Keratinocyte (primary cell): Measurements from ENCODE around the gene C2. TPM values are rescaled to one million over a fixed set of nuclear protein-coding genes. Genes with fewer than 3 reads are reported as not detected.

Experiments
- DNase-seq: peaks from one replicate; pipeline ENCODE4 v3.0.0-alpha.2; 2011; ENCODE audit warnings: low read depth, missing footprints, low spot score
- FAIRE-seq: peaks from 2 replicates; lab custom pipeline; 2011; peaks lifted over from hg19 to GRCh38; lab: Jason Lieb, UNC
- H2AFZ ChIP-seq: 2 replicates; pipeline ENCODE4 v1.6.0; 2012; ENCODE audit warnings: low read length, control low read depth, inconsistent platforms; ENCODE audit not compliant: control insufficient read depth
- H3K27ac ChIP-seq: 2 replicates; pipeline ENCODE4 v1.5.1; 2011; ENCODE audit warnings: low read length; ENCODE audit not compliant: control insufficient read depth, insufficient read depth
- H3K27me3 ChIP-seq: 3 replicates; pipeline ENCODE4 v1.6.0; 2011; ENCODE audit warnings: low read length; ENCODE audit not compliant: control insufficient read depth, insufficient read depth; ENCODE audit errors: extremely low read depth
- H3K36me3 ChIP-seq, 2 experiments: 2 replicates in 1 of 2; 3 replicates in 1 of 2; pipeline ENCODE4 v1.5.1; 2011; ENCODE audit warnings: low read length in 2 of 2, mild to moderate bottlenecking in 1 of 2; ENCODE audit not compliant: control insufficient read depth in 2 of 2, insufficient read depth in 2 of 2; ENCODE audit errors: extremely low read depth in 1 of 2
- H3K4me1 ChIP-seq: 3 replicates; pipeline ENCODE4 v1.5.1; 2011; ENCODE audit warnings: low read length; ENCODE audit not compliant: control insufficient read depth, insufficient read depth; ENCODE audit errors: extremely low read depth
- H3K4me2 ChIP-seq: 3 replicates; pipeline ENCODE4 v1.6.0; 2011; ENCODE audit warnings: low read depth, low read length; ENCODE audit not compliant: control insufficient read depth, insufficient read depth; ENCODE audit errors: extremely low read depth
- H3K4me3 ChIP-seq, 3 experiments: fragments of 200-600 bp in 1 of 3; sonication (generic) in 1 of 3; 2 replicates in 2 of 3; 3 replicates in 1 of 3; pipeline ENCODE4 v1.5.1; 2011 to 2016; ENCODE audit warnings: low read length in 3 of 3, mild to moderate bottlenecking in 3 of 3, control low read depth in 2 of 3, inconsistent platforms in 1 of 3, low read depth in 1 of 3, mixed read lengths in 1 of 3, mixed run types in 1 of 3, moderate library complexity in 1 of 3; ENCODE audit not compliant: control insufficient read depth in 2 of 3, insufficient read depth in 2 of 3; ENCODE audit errors: extremely low read depth in 1 of 3
- H3K79me2 ChIP-seq: 2 replicates; pipeline ENCODE4 v1.6.0; 2012; ENCODE audit warnings: low read length; ENCODE audit not compliant: control insufficient read depth, insufficient read depth
- H3K9ac ChIP-seq: 3 replicates; pipeline ENCODE4 v1.6.0; 2011; ENCODE audit warnings: low read length; ENCODE audit not compliant: control insufficient read depth, insufficient read depth; ENCODE audit errors: extremely low read depth
- H3K9me1 ChIP-seq: 3 replicates; pipeline ENCODE4 v1.6.0; 2011; ENCODE audit warnings: low read length; ENCODE audit not compliant: control insufficient read depth, insufficient read depth; ENCODE audit errors: extremely low read depth
- H3K9me3 ChIP-seq: 2 replicates; pipeline ENCODE4 v1.5.1; 2012; ENCODE audit warnings: low read depth, low read length; ENCODE audit not compliant: control insufficient read depth
- H4K20me1 ChIP-seq: 3 replicates; pipeline ENCODE4 v1.6.0; 2011; ENCODE audit warnings: low read length; ENCODE audit not compliant: control insufficient read depth, insufficient read depth; ENCODE audit errors: extremely low read depth
- CTCF ChIP-seq, 3 experiments: IDR thresholded peaks in 1 of 3; conservative IDR thresholded peaks in 1 of 3; optimal IDR thresholded peaks in 1 of 3; 2 replicates in 2 of 3; 3 replicates in 1 of 3; pipeline versions ENCODE3 to v1.5.1; 2011; ENCODE audit warnings: low read length in 3 of 3, mild to moderate bottlenecking in 3 of 3, moderate library complexity in 2 of 3, control low read depth in 1 of 3, inconsistent platforms in 1 of 3; ENCODE audit not compliant: insufficient read depth in 2 of 3; ENCODE audit errors: extremely low read depth in 1 of 3
- EZH2 ChIP-seq: IDR thresholded peaks from one replicate; pipeline ENCODE4 v1.6.1; 2012; ENCODE audit warnings: inconsistent platforms, mild to moderate bottlenecking, low read length, moderate library complexity
- dilution Hi-C: fragments of 300-500 bp; cut with MboI; formaldehyde crosslinking; loops from one replicate; pipeline ENCODE4 v1.7.0; 2020; ENCODE audit warnings: low sequenced_read_pairs; ENCODE audit not compliant: extremely low pct_ligation_motif_present
- polyA plus RNA-seq, 5 experiments: library from polyadenylated mRNA; depleted of rRNA in 3 of 5; stranded (reverse) in 3 of 5; stranded (forward) in 1 of 5; unstranded in 1 of 5; fragments of >200 nt; gene quantifications; 1 replicate in 1 of 5; 2 replicates in 3 of 5; 3 replicates in 1 of 5; pipeline versions ENCODE4 v1.2.1 to v1.2.3, GENCODE V29; 2011 to 2012; ENCODE audit warnings: missing spikeins in 2 of 5, low read depth in 1 of 5, low replicate concordance in 1 of 5

The C2 gene
- polyA plus RNA-seq, 1 donor (not counting 4 experiments of a cell fraction or from before 2014, with no cell fraction given) = not detected

GRCh38 chr6:31911826-31912585, 15.5 kb upstream of the C2 start:
- Histone ChIP-seq H3K4me3 (no peak overlapping the region), H2AFZ (no peak overlapping the region), H3K36me3 (no peaks in the 10 kb centered on the region), H3K27ac (no peak overlapping the region), H3K79me2 (no peaks in the 10 kb centered on the region), H3K4me1 (peaks cover 14% of the 10 kb centered on the region), H3K4me2 (no peak overlapping the region), H3K9me3 (no peaks in the 10 kb centered on the region), H3K9ac (no peak overlapping the region), H3K9me1 (no peaks in the 10 kb centered on the region), H3K27me3 (no peaks in the 10 kb centered on the region), H4K20me1 (no peaks in the 10 kb centered on the region)
- no peak for TF ChIP-seq EZH2
- no peak for TF ChIP-seq CTCF (optimal IDR thresholded peaks at IDR 0.05 in 1 of 3, IDR thresholded peaks at IDR 0.05 in 1 of 3, conservative IDR thresholded peaks at IDR 0.05 in 1 of 3; ENCODE audit: extremely low read depth in 1 of 3, insufficient read depth in 2 of 3, low read length in 3 of 3)
- DNase-seq (no peak), FAIRE-seq (no peak)
- dilution Hi-C loops = no loop called here

GRCh38 chr6:31915351-31915750, 12.2 kb upstream of the C2 start:
- Histone ChIP-seq H2AFZ (no peak overlapping the region), H3K9ac (no peak overlapping the region), H3K79me2 (no peaks in the 10 kb centered on the region), H3K4me2 (no peak overlapping the region), H3K9me1 (no peaks in the 10 kb centered on the region), H3K4me1 (peaks cover 13% of the 10 kb centered on the region), H3K9me3 (no peaks in the 10 kb centered on the region), H3K4me3 (no peak overlapping the region), H3K27ac (no peak overlapping the region), H3K36me3 (no peaks in the 10 kb centered on the region), H4K20me1 (no peaks in the 10 kb centered on the region), H3K27me3 (no peaks in the 10 kb centered on the region)
- no peak for TF ChIP-seq EZH2
- no peak for TF ChIP-seq CTCF (optimal IDR thresholded peaks at IDR 0.05 in 1 of 3, IDR thresholded peaks at IDR 0.05 in 1 of 3, conservative IDR thresholded peaks at IDR 0.05 in 1 of 3; ENCODE audit: extremely low read depth in 1 of 3, insufficient read depth in 2 of 3, low read length in 3 of 3)
- dilution Hi-C loops = no loop called here
- FAIRE-seq = no peak
- DNase-seq = no peak
